Prostate gland (tissue), 2 donors: ENCODE data around the gene CALHM6.

Experiments
- POLR2A ChIP-seq: fragments of 450-650 bp; IDR thresholded peaks from one replicate; pipeline ENCODE4 v1.6.1; 2016; ENCODE audit warnings: antibody characterized with exemption, mild to moderate bottlenecking
- TF ChIP-seq, protein P1 (sequence below), 4 experiments: fragments of 200-600 bp in 2 of 4; fragments of 450-650 bp in 2 of 4; sonication (generic) in 2 of 4; IDR thresholded peaks; 1 replicate in 3 of 4; 2 replicates in 1 of 4; pipeline ENCODE4 v1.5.1; 2016 to 2019; ENCODE audit warnings: antibody characterized with exemption in 4 of 4, mild to moderate bottlenecking in 2 of 4, moderate library complexity in 2 of 4

DNA sequence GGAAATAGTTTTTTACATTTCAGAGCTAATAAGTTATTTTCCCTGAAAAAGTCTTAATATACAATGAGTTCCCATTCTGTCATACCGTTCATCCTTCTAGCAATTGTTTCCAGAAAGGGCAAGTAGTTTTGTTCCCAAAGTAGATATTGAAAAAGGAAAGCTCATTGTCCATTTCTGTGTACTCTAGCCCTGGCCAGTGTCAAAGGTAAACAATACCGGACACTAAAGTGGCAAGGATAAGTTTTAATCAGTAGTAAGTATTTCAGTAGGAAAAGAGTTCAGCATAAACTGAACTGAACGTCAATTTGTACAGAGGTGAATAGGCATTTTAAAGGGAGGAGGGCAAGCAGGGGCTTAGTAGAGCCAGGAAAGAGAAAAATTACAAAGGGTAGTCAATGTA lies 43.5 kb upstream of the CALHM6 start:
- no peak for TF ChIP-seq POLR2A
- TF ChIP-seq, protein P1, sequence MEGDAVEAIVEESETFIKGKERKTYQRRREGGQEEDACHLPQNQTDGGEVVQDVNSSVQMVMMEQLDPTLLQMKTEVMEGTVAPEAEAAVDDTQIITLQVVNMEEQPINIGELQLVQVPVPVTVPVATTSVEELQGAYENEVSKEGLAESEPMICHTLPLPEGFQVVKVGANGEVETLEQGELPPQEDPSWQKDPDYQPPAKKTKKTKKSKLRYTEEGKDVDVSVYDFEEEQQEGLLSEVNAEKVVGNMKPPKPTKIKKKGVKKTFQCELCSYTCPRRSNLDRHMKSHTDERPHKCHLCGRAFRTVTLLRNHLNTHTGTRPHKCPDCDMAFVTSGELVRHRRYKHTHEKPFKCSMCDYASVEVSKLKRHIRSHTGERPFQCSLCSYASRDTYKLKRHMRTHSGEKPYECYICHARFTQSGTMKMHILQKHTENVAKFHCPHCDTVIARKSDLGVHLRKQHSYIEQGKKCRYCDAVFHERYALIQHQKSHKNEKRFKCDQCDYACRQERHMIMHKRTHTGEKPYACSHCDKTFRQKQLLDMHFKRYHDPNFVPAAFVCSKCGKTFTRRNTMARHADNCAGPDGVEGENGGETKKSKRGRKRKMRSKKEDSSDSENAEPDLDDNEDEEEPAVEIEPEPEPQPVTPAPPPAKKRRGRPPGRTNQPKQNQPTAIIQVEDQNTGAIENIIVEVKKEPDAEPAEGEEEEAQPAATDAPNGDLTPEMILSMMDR (IDR thresholded peaks at IDR 0.05), result no peak
